Spinal cord (tissue), 10 donors: ENCODE results near the gene RHBDF2. TPM values are rescaled to one million over a fixed set of nuclear protein-coding genes. Genes with fewer than 3 reads are reported as not detected.
A peak's percentile ranks its signal among the peaks of the same experiment; 100 is the strongest.
"Not testable (repeated sequence)": the region's sequence is repeated elsewhere in the genome, so short reads cannot be mapped to it uniquely, and the experiment has no call there.

Source experiments
- DNase-seq, 6 donors: peaks; one replicate each; pipeline versions ENCODE4 v3.0.0 to v3.0.0-alpha.2; 2013 to 2015; ENCODE audit warnings: low spot score in 6 of 6, low read depth in 4 of 6
- H3K27ac ChIP-seq: one replicate; pipeline ENCODE4 v1.5.1; 2013; ENCODE audit warnings: low read depth, low read length, control low read depth
- H3K27me3 ChIP-seq: one replicate; pipeline ENCODE4 v1.6.1; 2013; ENCODE audit warnings: low read length; ENCODE audit not compliant: control insufficient read depth, insufficient read depth
- H3K36me3 ChIP-seq: one replicate; pipeline ENCODE4 v1.6.1; 2013; ENCODE audit warnings: low read length; ENCODE audit not compliant: control insufficient read depth, insufficient read depth
- H3K4me1 ChIP-seq: one replicate; pipeline ENCODE4 v1.6.1; 2013; ENCODE audit warnings: low read length; ENCODE audit not compliant: control insufficient read depth, insufficient read depth
- H3K4me3 ChIP-seq: one replicate; pipeline ENCODE4 v1.5.1; 2013; ENCODE audit warnings: low read depth, low read length, control low read depth
- H3K9me3 ChIP-seq: one replicate; pipeline ENCODE4 v1.6.1; 2013; ENCODE audit warnings: low read length; ENCODE audit not compliant: control insufficient read depth, insufficient read depth
- WGBS: methylation state at CpG from one replicate; pipeline ENCODE4 v1.1.5; 2013; ENCODE audit warnings: missing lambda C conversion rate; ENCODE audit not compliant: insufficient coverage; 5-methylcytosine and 5-hydroxymethylcytosine counted together
- polyA plus RNA-seq, 2 donors: library from polyadenylated mRNA; unstranded; fragments of 120-200 nt; gene quantifications; one replicate each; pipeline ENCODE4 v1.2.1, GENCODE V29; 2013; ENCODE audit not compliant: insufficient read length in 2 of 2
- total RNA-seq, 2 donors: library from RNA; depleted of rRNA in 1 of 2; stranded (reverse); fragments of 120-200 nt in 1 of 2; fragments of >200 nt in 1 of 2; gene quantifications; one replicate each; pipeline versions ENCODE4 v1.2.3 to v1.2.4, GENCODE V29; 2013 to 2014
- donor health status: healthy.

Gene RHBDF2
- total and polyA plus RNA-seq, 4 donors = 6.3 to 10.9 (median 8.9) TPM

DNA sequence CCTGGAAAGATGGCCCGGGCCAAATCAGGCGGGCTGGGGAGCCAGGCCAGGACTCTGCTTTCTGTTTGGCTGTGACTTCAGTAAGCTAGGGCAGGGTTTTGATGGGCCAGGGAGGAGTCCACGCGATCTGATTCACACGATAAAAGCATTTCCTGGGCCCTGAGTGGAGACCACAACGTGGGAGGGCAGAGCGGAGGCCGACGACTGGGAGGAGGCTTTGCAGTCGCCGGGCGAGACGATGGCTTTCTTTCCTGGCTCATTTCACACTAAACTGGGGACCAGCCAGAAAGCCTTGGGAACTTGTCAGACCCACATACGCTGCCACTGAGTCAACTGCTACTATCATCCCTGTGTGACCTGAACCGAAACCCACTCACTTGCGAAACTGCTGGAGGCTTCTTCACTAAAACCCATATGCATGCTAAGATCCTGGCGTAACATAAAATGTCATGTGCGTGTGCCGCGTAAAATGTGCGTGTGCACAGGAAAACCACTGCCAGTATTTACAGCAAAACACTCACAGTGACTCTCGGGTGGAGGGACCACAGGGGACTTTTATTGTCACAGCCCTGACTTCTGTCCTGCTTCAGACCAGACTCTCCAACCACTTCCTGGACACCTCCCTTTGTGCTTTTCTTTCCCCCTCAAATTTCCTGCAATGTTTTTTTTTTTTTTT lies 14.2 kb upstream of the RHBDF2 start:
- no peak overlapping the region for H3K27ac ChIP-seq
- H3K4me1 ChIP-seq = peaks cover 13% of the 10 kb centered on the region
- H3K4me3 ChIP-seq = no peak overlapping the region
- H3K9me3 ChIP-seq = no peaks in the 10 kb centered on the region
- no peaks in the 10 kb centered on the region for H3K27me3 ChIP-seq
- WGBS = 53% methylated on average over 22 of the region's 22 CpGs
- H3K36me3 ChIP-seq = no peaks in the 10 kb centered on the region
- DNase-seq = peak in 2 of 6 donors; percentile 26 to 68

DNA sequence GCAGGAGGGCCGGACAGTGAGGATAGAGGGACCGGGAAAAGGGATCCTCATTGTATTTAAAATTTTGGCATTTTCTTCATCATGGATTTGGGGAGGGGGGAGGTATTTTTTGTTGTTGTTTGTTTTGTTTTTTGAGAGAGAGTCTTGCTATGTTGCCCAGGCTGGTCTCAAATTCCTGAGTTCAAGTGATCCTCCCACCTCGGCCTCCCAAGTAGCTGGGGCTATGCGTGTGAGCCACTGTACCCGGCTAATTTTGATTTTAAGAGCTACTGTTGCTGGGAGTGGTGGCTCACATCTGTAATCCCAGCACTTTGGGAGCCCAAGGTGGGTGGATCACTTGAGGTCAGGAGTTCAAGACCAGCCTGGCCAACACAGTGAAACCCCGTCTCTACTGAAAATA lies 13.1 kb upstream of the RHBDF2 start:
- not testable (repeated sequence) for H3K9me3 ChIP-seq, H3K36me3 ChIP-seq, H3K27ac ChIP-seq, DNase-seq, H3K27me3 ChIP-seq, H3K4me3 ChIP-seq
- 100% methylated on average over 3 of the region's 6 CpGs for WGBS
- peaks cover 13% of the 10 kb centered on the region for H3K4me1 ChIP-seq

DNA sequence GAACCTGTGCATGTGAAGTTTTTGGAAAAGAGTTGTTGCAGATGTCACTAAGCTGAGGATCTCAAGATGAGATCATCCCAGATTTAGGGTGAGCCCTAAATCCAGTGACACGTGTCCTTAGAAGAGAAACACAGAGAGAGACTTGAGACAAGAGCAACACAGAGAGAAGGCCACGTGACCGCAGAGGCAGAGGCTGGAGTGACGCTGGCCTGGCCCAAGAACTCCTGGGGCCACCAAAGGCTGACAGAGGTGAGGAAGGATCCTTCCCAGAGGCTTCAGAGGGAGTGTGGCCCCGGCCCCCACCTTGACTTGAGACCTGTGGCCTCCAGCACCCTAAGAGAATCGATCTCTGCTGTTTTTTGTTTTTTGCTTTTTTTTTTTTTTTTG lies 12.1 kb upstream of the RHBDF2 start:
- Histone ChIP-seq H3K9me3 (no peaks in the 10 kb centered on the region), H3K4me3 (no peak overlapping the region), H3K27ac (no peak overlapping the region), H3K27me3 (no peaks in the 10 kb centered on the region), H3K36me3 (no peaks in the 10 kb centered on the region), H3K4me1 (peaks cover 12% of the 10 kb centered on the region)
- 72% methylated on average over 5 of the region's 6 CpGs for WGBS
- DNase-seq = no peak

DNA sequence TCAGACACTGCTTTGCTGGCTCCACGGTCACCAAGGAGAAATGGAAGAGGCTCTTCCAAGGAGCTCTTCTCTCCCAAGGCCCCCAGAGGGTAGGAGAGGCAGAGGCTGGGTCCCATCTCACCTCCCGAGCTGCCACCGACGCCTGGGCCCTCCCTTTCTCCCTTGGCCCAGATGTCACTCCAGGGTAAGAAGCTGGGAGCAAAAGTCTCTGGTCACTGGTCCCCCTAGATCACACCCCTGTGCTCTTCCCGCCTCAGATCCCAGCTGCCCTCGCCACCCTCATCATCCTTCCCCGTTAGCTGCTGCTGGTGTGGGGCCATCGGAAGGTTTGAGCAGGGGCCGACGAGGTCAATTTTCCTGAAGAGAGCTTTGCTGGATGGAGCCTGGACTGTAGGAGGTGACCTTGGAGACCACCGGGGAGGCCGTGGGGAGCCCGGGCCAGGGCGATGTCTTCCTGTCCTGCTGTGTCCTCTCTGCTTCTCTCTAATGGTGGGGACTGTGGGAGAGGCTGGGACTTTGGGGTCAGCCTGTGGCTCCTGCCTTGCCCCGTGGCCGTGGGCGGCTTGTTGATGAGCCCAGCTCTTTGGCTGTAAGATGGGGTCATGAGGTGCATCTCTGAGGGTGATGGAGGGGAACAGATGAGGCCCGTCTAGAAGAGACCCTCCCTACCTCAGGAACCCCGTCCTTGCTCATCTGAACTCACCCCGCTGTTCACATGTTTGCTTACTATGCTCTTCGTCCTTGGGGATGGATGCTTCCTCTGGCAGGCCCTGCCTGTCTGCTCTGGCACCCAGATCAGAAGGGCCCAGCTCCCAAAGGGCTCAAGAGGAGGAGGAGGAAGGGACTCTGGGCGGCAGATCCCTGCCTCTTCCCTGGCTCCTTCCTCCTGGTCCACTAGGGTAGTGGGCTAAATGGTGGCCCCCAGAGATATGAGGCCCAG lies 11.4 kb upstream of the RHBDF2 start:
- peaks cover 12% of the 10 kb centered on the region for H3K4me1 ChIP-seq
- 92% methylated on average over 12 of the region's 22 CpGs for WGBS
- H3K27me3 ChIP-seq = peaks cover 4% of the 10 kb centered on the region
- H3K27ac ChIP-seq = no peak overlapping the region
- no peaks in the 10 kb centered on the region for H3K36me3 ChIP-seq
- H3K4me3 ChIP-seq = no peak overlapping the region
- H3K9me3 ChIP-seq = no peaks in the 10 kb centered on the region
- no peak for DNase-seq

DNA sequence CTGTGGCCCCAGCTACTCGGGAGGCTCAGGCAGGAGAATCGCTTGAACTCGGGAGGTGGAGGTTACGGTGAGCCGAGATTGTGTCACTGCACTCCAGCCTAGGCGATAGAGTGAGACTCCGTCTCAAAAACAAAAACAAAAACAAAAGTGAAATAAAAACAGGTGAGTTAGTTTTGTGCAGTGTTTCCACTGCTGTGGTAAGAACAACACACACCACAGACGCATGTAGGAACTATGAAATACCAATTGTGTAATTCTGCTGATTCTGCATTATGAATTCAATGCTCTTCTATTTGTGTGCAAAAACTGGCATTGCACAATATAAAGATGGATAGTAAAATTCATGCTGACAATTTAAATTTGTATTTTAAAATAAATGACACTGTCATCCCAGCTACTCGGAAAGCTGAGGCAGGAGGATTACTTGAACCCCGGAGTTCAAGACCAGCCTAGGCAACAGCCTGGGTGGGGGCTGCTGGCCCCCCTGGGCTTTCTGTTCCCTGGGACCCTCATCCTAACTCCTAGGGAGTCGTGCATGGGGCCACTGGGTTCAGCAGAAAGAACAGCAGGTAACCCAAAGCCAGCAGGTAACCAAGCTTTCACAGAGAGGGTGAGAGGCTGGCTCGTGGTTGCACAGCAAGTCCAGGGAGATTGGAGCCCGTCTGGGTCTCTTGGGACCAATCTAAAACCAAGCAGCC lies 10.6 kb upstream of the RHBDF2 start:
- DNase-seq = no peak
- no peak overlapping the region for H3K27ac ChIP-seq
- H3K27me3 ChIP-seq = peaks cover 9% of the 10 kb centered on the region
- peaks cover 12% of the 10 kb centered on the region for H3K4me1 ChIP-seq
- H3K9me3 ChIP-seq = no peaks in the 10 kb centered on the region
- no peaks in the 10 kb centered on the region for H3K36me3 ChIP-seq
- WGBS = 90% methylated on average over 7 of the region's 13 CpGs
- no peak overlapping the region for H3K4me3 ChIP-seq

DNA sequence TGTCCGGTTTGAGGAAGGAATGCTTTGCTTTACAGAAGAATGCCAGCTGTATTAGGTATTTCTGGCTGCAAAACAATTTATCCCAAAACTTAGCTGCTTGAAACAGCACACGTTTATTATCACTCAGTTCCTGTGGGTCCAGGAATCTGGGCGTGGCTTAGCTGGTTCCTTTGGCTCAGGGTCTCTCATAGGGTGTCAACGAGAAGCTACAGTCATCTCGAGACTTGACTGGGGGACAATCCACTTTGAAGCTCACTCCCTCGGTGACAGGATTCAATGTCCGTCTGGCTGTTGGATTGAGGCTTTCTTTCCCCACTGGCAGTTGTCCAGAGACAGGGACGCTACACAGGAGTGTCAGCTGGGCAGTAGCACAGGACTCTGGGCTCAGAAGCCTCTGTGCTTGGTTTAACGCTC lies 9.6 kb upstream of the RHBDF2 start:
- H3K4me3 ChIP-seq = no peak overlapping the region
- peaks cover 9% of the 10 kb centered on the region for H3K27me3 ChIP-seq
- no peaks in the 10 kb centered on the region for H3K36me3 ChIP-seq
- no peaks in the 10 kb centered on the region for H3K9me3 ChIP-seq
- 28% methylated on average over 9 of the region's 9 CpGs for WGBS
- H3K4me1 ChIP-seq = peaks cover 21% of the 10 kb centered on the region
- no peak overlapping the region for H3K27ac ChIP-seq
- DNase-seq = peak in 1 of 6 donors; percentile 31

DNA sequence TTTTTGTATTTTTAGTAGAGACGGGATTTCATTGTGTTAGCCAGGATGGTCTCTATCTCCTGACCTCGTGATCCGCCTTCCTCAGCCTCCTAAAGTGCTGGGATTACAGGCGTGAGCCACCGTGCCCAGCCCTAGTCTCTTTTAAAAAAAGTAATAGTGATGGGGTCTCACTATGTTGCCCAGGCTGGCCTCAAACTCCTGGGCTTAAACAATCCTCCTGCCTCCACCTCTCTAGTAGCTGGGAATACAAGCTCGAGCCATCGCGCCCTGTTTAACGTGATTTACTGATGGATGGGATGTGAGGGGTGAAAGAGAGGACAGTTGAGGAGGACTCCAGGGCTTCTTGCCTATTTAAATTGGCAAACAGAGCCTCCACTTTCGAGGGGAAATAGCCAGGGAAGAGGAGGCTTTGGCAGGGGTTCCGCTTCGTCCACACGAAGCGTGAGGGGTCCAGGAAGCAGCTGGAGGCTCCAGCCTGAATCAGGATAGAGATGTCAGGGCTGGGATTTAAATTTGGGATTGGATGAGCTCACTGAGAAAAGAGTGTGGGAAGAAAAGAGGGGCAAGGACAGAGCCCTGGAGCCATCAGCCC lies 7.3 kb upstream of the RHBDF2 start:
- 57% methylated on average over 13 of the region's 14 CpGs for WGBS
- not testable (repeated sequence) for H3K36me3 ChIP-seq, DNase-seq

DNA sequence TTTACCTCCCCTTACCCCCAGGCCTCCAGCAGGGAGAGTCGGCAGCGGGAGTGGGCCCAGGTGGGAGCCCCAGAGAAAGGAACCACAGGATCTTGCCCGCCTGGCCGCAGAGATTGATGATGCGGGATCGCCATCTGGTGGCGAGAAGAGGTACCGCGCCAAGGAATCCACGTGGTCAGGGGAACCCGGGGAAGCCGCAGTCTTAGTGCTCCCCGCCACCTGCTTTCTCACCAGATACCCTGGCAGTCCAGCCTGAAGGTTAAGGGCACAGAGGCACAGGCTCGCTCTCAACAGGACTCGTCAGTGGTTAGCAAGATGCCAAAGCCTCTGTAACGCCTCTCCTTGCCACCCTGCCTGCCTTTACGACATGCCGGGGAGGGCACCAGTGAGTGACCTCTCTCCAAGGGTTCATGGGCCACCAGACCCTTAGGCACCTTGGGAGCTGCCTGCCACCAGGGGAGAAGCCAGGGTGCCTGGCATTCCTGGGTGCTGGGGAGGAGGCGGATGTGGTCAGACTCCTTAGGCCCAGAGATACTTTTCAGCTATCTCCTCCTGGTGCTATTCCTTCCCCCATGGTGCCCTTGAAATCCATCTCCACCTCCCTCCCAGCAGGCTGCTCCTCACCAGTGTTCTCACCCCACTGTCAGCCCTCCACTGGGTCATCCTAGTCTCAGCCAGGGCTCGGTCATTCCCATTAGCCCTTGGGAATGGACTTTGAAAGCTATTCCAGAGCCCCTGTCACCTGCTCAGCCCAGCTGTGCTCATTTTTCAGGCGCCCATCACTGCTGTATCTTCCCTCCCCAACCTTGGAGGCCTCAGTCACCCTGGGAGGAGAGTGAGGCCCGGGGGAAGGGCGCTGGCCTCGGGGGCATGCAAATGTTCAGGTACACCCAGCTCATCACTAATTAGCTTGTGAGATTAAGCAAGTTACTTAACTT lies 5.5 kb upstream of the RHBDF2 start:
- Histone ChIP-seq H3K4me1 (peaks cover 20% of the 10 kb centered on the region), H3K27ac (no peak overlapping the region), H3K36me3 (no peaks in the 10 kb centered on the region), H3K27me3 (peaks cover 14% of the 10 kb centered on the region), H3K9me3 (no peaks in the 10 kb centered on the region), H3K4me3 (no peak overlapping the region)
- 9% methylated on average over 19 of the region's 24 CpGs for WGBS
- DNase-seq = peak in 4 of 6 donors; percentile 52 to 94 (median 81)

More for the DNA sequence above, 7.3 kb upstream of the RHBDF2 start:
- peaks cover 16% of the 10 kb centered on the region for H3K4me1 ChIP-seq
- not testable (repeated sequence) for H3K27me3 ChIP-seq, H3K9me3 ChIP-seq, H3K4me3 ChIP-seq, H3K27ac ChIP-seq
